GM19463 (cell line): ENCODE results near the gene UBE3A.

Source experiments
- ATAC-seq: cut with Tn5 transposase; IDR thresholded peaks from one replicate; pipeline ENCODE4 v1.9.1; 2021; ENCODE audit warnings: mild to moderate bottlenecking, moderate library complexity; ENCODE audit not compliant: unreplicated experiment

The UBE3A gene

DNA sequence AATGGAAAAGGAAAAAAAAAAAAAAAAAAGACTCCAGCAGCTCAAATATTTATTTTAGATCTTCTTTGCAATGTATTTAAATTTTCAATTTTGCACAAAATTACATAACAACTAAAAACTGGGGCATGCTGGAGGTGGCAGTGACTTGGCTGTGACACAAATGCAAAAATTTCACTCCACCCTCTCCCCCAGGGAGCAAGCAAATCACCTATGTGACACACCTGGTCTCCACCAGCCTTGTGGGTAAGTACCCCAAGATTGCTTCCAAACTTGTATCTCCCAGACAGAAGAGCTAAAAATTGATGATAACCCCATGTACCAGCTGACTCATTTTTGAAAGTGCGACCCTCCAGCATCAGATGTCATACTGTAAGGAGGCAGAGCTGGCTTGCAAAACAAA is 32.0 kb downstream of the UBE3A start:
- ATAC-seq = no peak

DNA sequence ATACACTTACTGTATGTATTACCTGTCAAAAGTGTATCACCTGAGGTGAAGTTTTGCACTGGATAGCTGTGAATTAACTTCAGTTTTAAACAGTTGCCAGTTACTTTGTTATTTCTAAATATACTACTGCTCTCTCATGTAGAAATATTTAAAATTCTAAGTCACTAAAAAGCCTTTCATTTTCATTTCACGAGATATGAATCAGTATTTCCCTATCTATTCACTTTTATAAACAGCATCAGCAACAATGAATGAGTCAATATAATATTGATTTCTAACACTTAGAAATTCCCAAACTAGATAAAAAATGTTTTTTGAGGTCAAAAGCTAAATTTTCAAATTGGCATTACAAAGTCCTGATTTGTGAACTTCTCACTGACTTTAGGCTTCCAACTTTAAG is 32.6 kb downstream of the UBE3A start:
- ATAC-seq = no peak

DNA sequence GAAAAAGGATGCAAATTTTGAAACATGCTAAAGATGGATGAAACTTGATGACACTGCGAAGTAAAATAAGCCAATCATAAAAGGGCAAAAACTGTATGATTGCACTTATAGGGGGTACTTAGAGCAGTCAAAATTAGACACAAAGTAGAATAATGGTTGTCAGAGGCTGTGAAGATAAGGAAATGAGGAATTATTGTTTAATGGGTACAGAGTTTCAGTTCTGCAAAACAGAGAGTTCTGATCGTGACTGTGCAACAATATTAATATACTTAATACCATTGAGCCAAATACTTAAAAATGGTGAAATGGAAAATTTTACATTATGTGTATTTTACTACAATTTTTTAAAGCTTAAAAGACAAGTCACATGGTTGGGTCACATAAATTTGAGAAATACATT is 35.1 kb downstream of the UBE3A start:
- no peak for ATAC-seq

DNA sequence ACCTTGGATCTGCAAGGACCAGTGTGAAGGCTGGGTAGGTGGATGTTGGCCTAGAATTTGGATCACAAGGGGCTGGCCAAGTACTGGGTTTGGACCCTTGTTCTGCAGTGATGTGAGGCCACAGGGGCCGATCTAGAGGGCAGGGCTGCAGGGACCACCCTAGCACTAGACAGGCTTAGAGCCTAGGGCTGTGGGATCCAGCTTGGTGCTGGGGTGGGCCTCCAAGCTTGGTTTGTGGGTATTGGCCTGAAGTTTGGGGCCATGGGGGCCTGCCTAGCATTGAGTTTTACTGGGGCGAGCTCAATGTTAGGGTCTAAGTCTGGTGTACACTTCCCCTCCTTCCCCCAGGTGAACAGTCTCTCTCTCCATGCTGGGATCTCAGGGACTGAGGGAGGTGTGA is 36.5 kb downstream of the UBE3A start:
- no peak for ATAC-seq

DNA sequence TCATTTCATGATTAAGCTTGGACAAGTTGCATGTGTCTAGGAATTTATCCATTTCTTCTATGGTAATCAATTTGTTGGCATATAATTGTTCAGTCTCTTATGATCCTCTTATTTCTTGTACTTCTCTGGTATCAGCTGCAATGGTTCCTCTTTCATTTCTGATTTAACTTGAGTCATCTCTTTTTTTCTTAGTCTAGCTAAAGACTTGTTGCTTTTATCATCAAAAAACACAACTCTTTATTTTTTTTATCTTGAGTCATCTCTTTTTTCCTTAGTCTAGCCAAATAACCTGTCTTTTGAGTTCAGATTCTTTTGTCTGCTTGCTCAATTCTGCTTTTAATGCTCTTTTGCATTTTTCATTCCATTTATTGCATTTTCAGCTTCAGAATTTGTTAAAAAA is 37.3 kb downstream of the UBE3A start:
- no peak for ATAC-seq

DNA sequence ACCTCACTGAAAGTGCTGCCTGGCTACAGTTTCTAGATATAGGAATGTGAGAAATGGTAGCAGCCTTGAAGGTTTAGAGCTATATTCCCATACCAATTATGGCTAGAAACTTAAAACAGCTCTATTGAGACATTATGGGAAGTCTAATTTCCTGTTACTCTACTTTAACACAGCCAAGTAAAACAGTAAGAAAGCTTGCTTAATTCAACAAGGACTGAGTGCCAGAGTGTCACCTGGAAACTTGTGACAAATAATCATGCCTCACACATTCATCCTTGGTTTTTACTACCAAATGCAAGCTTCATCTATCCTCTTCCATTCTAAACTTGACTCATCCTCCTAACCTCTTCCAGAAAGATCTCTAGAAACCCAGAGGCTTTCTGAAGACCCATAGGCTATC is 41.7 kb downstream of the UBE3A start:
- ATAC-seq = no peak

DNA sequence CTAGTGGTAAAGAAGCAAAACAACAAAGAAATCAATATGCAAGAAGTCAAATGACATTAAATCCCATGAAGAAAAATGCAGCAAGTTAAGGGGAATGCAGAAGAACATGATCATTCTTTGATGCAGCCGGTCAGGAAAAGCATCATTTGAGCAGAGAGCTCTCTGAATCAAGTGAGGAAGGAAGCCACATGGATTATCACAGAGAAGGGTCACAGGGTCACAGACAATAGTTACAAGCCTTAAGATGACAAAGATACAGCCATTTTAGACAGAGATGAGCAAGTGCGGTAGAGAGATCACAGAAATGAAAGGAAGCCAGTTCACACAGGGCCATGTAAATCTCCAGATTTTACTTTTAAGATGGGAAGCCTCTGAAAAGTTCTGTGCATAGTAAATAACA is 43.9 kb downstream of the UBE3A start:
- no peak for ATAC-seq

DNA sequence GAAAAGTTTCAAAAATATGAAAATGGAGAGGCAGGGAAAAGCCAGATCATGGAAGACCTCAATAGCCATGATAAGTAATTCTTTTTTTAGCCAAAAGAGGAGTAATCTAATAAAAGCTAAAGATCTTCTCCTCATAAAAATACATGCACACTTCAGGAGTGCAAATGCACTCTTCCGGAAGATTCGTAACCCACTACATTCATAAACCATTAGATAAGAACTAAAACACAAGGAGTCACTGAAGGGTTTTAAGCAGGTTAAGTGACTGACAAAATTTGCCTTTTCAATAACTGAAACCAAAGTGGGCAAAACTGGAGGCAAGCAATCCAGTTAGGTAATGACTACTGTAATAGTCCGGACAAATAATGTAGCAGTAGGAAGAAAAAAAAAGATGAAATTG is 46.0 kb downstream of the UBE3A start:
- no peak for ATAC-seq

DNA sequence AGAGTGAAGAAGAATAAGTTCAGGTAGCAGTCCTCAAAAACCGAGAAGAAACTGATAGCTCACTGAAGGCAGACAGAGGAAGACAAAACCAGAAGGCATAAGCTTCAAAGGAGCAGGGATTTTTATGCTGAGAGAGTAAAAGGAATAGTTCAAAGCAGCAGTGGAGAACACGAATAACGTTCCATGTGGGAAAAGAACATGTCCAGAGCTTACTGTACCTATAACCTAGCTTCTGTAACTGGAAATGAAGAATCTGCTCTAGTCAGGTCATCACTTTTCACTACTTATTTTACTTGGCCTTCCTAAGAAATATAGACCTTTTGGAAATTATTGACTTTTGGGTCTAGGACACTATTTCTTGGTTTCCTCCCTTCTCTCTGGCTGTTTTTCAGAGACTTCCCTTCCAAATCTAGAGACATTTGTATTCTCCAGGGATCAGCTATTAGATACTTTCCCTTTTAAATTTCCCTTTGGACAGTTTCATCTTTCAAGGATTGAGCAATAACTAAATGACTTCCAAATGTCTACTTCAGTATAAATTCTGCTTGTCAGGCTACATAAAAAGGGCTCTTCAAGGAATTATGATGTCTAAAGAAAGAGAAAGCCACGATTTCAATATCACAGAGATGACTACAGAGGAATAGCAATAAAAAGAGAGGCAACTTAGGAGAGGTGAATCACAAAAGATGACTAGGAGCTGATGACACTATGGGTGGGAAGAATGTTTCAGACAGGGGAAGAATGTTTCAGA is 46.7 kb downstream of the UBE3A start:
- no peak for ATAC-seq

DNA sequence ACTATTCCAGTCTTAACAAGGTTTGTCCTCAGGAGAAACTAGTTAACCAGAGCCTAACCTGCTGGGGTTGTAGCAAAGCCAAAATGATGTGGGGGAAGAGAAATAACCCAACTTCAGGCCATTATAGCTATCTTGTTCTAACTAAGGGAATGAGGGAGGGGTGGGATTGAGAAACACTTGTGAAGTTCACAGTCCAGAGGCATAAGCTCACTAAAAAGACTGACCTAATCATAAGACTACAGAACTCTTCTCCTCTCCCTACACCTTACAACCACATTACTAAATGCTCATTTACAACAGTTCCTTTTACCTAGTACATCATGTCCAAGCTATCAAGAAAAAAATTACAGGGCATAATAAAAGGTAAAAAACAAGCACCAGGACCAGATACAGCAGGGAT is 52.8 kb downstream of the UBE3A start:
- no peak for ATAC-seq

DNA sequence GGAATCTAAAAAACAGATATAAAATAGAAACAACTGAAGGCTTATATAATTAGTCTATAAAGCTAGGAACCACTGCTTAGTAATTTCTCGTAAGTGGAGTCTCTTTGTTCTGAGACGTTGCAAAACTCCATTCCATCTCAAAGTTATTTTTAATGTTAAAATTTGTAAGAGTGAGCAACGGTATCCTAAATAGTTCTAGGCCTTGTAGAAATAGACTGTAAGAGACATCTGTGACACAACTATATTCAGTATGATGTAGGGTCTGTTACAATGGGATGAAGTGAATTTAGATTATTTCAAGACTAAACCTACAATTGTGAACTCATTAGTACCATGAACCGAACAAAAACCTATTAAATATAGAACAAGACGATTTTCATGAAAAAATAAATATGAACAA is 57.2 kb downstream of the UBE3A start:
- no peak for ATAC-seq

DNA sequence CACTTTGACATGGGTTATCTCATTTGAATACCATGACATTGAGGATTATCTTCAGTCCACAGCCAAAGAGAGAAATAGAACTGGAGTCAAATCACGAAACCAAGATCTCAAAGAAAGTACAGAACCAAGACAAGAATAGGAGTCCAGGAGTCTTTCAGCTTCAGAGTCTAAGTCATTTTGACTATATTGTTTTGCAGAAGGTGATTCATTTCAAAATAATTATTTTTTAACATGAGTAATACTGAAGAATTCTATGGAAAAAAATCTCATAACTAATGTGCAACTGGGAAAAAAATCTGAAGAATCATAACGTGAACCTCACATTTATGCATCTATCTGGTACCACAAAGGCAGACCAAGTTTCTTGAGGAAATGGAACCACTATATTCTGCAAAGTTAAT is 60.3 kb downstream of the UBE3A start:
- ATAC-seq = no peak

DNA sequence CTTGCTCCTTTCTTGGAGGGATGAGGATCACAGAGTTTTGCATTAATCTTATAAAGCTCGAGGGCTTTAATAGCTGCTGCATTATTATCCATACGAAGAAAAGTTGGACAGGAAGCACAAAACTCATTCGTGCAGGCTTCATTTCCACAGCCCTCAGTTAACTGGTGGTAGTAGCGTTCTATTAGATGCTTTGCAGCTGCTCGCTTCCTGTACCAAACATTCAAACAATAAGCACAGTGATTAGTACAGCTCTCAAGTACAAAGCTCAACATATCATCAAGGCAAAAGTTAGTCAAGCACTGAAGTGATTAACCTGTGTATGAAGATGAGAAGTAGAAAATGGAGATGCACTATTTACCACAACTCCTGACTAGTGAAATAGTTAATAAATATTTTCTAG is 63.3 kb downstream of the UBE3A start:
- ATAC-seq = no peak

DNA sequence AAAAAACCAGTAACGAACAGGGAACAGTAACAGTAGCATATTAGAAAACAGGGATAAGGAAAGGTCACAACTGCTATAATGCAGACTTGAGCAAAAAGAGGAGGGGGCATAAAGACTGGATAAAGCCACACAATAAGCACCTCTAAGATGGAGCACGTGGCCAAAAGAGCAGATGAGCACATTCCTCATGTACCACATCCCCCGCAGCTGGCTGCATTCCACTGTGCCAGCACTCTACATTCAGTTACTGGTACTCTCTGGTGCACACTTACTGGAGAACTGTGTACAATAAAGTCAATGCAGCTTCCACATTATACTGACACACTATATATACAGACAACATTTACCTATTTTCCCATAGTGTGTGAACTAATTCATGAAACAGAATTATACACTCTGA is 64.7 kb downstream of the UBE3A start:
- no peak for ATAC-seq

DNA sequence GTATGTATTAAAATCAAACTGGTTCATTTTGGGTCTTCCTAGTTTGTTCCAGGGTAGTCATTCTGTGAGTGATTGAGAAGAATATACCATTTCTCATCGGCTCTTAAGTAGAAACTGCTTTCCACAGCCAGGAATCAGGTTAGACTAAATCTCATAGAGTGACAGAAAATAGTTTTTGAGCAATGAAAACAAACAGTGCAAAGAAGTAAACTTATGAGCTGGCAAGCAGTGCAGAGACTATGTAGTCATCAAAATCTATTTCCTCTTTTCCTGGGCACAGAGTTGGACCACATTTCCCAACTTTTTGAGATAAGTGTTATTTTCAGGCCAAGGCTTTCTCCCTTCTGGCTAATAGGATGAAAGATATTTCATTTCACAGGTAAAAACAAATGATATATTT is 66.5 kb downstream of the UBE3A start:
- no peak for ATAC-seq

DNA sequence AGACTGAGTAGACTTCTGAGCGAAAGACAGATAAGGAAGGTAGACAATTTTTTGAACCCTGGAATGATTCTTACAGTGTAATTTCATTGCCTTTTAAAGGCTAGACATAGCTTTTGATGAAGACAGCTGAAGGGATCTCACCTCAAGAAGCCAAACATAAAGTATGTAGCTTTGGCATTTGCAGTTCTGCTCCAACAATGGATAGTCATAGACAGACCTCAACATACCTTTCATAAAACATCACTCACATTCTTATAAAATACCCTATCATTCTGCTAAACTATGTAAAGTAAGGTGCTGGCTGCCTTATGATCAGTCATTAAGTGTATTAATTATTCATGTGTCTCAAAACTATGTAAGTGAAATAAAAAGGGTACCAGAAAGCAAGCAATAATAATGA is 70.0 kb downstream of the UBE3A start:
- ATAC-seq = no peak

DNA sequence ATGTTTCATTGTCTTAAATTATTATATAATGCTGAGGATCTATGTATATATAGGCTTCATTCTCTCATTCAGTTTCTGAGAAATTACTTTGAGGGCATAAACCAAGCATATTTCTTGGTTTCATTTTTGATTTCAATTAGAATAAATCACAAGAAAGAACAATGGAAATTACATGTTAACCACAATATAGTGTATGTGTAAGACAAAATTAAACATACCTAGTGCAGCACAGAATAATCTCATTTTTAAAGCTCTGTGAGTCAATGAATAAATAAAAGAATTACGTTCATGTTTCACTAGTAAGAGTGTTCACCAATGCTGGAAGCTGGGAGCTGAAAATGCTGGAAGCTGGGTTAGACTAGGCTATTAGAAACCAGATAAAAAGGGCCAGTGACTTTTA is 72.8 kb downstream of the UBE3A start:
- ATAC-seq = no peak

DNA sequence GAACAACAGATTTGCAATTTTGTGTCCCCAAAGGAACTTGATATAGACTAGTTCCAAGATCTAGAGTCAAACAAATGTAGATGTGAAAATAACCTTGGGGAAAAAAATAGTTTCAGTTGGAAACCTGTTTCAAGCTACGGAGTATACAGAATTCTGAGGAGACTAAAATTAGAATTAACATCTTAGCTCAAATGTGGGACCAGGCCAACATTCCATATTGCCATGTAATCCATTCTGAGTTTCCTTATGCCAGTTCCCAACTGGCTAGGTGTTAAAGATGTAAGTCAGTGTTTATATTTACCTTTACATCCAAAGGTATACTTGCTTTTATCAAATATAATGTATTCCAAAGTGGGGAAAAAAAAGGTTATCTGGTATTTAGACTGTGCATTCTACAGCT is 76.3 kb downstream of the UBE3A start:
- no peak for ATAC-seq

DNA sequence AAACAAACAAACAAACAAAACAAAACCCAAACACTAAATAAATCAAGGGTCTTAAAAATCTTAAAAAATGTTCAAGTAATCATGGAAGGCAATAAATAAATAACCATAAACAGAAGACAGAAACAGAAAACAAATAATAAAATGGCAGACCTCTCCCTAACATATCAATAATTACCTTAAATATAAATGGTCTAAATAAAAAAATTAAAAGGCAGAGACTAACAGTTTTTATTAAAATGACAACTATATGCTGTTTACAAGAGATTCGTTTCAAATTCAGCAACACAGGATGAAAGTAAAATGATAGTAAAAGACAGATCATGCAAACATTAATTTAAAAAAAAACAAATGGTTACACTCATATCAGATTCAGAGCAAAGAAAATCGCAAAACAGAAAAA is 91.1 kb downstream of the UBE3A start:
- no peak for ATAC-seq

DNA sequence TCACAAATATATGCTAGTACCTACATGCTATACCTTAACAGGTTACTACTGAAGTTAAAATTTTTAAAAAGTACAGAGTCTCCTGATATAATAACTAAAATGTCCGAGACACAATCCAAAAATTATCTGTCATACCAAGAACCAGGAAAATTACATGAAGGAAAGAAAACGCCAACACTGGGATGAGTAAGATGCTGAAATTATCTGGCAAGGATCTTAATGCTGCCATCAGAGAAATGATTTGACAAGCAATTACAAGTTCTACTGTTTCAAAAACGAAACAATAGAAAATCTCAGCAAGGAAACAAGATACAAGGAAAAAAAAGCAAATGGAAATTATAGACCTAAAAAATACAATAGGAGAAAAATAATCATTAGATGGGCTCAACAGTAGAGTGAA is 92.5 kb downstream of the UBE3A start:
- ATAC-seq = no peak

DNA sequence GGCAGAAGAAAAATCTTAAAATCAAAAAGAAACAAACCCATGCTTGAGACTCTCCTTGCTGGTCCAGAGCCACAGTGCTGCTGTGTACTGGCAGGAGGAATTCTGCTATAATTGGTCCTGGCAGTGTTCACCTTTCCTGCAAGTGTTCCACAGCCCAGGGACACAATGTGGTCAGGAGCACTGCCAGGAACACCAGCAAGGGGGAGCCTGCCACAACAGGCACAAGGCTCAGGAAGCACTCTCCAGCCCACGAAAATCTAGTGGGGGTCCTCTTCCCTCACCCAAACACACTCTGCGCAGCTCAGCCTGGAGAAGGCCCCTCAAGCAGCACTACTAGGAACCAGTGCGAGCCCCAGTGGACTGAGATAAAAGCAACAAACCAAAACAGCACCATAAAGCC is 92.9 kb downstream of the UBE3A start:
- no peak for ATAC-seq

DNA sequence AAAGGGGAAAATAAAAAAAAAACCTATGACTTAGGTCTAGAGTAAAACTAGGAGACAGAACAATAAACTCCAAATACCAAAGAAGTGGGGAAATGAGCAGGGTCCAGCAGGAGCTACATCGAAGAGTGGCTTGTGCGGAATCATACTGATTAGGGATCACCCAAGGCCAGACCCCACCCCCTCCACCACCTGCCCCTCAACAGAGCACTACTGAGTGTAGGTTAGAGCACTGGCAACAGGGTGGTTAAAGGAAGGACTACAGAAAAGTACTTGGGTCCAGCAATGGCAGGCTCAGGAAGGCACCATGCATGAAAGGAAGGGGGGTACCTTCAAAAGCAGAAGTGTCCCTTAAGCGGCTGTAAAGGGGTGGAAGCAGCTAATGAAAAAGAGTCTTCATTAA is 96.2 kb downstream of the UBE3A start:
- no peak for ATAC-seq

DNA sequence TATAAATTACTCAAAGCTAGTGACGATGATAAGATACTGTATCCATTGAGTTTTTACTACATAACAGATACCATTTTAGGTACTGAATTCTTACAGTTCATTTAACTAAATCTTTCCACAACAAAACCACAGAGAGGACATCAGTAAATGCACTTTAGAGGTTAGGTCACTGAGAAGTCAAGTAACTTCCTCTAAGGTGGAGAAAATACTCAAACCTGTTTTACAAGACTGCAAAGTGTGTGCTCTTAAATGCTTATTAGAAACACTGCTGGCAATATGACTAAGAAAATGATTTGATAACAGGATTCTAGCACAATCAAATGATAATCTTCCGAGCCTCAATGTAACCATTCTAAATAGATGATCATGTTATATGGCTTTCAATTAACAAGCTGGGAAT is 99.4 kb downstream of the UBE3A start:
- no peak for ATAC-seq
